Measurements from ENCODE around the gene TMEM14B.

Gene TMEM14B

DNA sequence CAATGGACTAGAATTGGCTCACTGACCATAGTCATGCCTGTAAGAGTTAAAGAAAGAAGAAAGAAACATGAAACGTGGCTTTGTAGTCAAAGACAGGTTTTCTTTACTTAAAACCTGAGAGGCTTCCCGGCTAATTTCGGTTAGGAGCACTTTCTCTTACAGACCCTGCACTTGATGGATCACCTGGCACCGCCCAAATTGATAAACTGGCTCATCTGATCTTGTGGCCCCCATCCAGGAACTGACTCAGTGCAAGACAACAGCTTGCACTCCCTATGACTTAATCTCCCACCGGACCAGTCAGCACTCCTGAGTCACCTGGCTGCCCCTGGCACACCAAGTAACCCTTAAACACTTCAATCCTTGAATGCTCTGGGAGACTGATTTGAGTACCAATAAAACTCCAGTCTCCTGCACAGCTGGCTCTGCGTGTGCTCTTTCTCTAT, 12.3 kb downstream of the TMEM14B start (continued):
- TF ChIP-seq ZNF394 (tag by site-specific recombination; IDR thresholded peaks at IDR 0.05; ENCODE audit: borderline replicate concordance) (no peak), OSR2 (tag by site-specific recombination; IDR thresholded peaks at IDR 0.05) (no peak), ZNF623 (tag by site-specific recombination; IDR thresholded peaks at IDR 0.05) (no peak), SCRT1 (tag by site-specific recombination; IDR thresholded peaks at IDR 0.05; ENCODE audit: borderline replicate concordance) (no peak), ZNF529 (tag by site-specific recombination; IDR thresholded peaks at IDR 0.05; ENCODE audit: insufficient replicate concordance) (no peak), ZNF202 (tag by site-specific recombination; IDR thresholded peaks at IDR 0.05; ENCODE audit: borderline replicate concordance) (no peak), RBAK (tag by site-specific recombination; IDR thresholded peaks at IDR 0.05) (no peak), ZNF510 (tag by site-specific recombination; IDR thresholded peaks at IDR 0.05; ENCODE audit: insufficient replicate concordance) (no peak), ZNF707 (tag by site-specific recombination; IDR thresholded peaks at IDR 0.05) (no peak), ZNF266 (tag by site-specific recombination; IDR thresholded peaks at IDR 0.05; ENCODE audit: low read depth) (no peak), ZNF777 (tag by site-specific recombination; IDR thresholded peaks at IDR 0.05; ENCODE audit: borderline replicate concordance) (no peak), ZNF239 (tag by site-specific recombination; IDR thresholded peaks at IDR 0.05) (no peak), GLI4 (tag by site-specific recombination; IDR thresholded peaks at IDR 0.05) (no peak), KLF9 (tag by site-specific recombination; IDR thresholded peaks at IDR 0.05; ENCODE audit: low read depth) (no peak)
- TF ChIP-seq, protein P1, sequence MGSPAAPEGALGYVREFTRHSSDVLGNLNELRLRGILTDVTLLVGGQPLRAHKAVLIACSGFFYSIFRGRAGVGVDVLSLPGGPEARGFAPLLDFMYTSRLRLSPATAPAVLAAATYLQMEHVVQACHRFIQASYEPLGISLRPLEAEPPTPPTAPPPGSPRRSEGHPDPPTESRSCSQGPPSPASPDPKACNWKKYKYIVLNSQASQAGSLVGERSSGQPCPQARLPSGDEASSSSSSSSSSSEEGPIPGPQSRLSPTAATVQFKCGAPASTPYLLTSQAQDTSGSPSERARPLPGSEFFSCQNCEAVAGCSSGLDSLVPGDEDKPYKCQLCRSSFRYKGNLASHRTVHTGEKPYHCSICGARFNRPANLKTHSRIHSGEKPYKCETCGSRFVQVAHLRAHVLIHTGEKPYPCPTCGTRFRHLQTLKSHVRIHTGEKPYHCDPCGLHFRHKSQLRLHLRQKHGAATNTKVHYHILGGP (tag by site-specific recombination; IDR thresholded peaks at IDR 0.05), result no peak
- TF ChIP-seq, protein P2, sequence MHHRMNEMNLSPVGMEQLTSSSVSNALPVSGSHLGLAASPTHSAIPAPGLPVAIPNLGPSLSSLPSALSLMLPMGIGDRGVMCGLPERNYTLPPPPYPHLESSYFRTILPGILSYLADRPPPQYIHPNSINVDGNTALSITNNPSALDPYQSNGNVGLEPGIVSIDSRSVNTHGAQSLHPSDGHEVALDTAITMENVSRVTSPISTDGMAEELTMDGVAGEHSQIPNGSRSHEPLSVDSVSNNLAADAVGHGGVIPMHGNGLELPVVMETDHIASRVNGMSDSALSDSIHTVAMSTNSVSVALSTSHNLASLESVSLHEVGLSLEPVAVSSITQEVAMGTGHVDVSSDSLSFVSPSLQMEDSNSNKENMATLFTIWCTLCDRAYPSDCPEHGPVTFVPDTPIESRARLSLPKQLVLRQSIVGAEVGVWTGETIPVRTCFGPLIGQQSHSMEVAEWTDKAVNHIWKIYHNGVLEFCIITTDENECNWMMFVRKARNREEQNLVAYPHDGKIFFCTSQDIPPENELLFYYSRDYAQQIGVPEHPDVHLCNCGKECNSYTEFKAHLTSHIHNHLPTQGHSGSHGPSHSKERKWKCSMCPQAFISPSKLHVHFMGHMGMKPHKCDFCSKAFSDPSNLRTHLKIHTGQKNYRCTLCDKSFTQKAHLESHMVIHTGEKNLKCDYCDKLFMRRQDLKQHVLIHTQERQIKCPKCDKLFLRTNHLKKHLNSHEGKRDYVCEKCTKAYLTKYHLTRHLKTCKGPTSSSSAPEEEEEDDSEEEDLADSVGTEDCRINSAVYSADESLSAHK (tag by site-specific recombination; IDR thresholded peaks at IDR 0.05), result no peak
- TF ChIP-seq, protein P3, sequence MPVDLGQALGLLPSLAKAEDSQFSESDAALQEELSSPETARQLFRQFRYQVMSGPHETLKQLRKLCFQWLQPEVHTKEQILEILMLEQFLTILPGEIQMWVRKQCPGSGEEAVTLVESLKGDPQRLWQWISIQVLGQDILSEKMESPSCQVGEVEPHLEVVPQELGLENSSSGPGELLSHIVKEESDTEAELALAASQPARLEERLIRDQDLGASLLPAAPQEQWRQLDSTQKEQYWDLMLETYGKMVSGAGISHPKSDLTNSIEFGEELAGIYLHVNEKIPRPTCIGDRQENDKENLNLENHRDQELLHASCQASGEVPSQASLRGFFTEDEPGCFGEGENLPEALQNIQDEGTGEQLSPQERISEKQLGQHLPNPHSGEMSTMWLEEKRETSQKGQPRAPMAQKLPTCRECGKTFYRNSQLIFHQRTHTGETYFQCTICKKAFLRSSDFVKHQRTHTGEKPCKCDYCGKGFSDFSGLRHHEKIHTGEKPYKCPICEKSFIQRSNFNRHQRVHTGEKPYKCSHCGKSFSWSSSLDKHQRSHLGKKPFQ (tag by site-specific recombination; IDR thresholded peaks at IDR 0.05), result no peak

DNA sequence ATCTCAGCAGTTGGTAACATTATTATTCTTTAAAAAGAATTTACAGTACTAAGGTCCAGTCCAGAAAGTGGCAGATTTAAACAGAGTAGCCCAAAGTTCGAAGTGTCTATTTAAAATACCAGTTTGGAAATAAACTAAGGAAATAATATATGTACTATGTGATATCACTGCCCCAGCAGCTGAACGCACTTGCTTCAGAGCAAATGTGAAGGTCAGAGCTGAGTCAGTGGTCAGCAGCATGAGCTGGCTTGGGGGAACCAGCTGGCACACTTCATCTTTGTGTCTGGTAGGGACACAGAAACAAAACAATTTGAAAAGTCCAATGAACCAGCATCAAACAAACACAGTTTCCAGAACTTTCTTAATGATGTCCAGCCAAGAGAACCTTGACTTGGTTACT, 15.4 kb downstream of the TMEM14B start:
- no peak overlapping the region for H3K4me3 ChIP-seq (ENCODE audit: low read depth, low read length)
- no peak overlapping the region for H3K27ac ChIP-seq (ENCODE audit: extremely low read depth, low read depth, low read length)
- H3K36me3 ChIP-seq (ENCODE audit: control insufficient read depth in 2 of 2, insufficient read depth in 1 of 2, low read length in 2 of 2), result peaks cover 11 to 26% of the 10 kb centered on the region in 2 experiments
- H3K9me3 ChIP-seq (ENCODE audit: control insufficient read depth, insufficient read depth, low read depth, low read length), result no peaks in the 10 kb centered on the region
- ChIA-PET CTCF (interaction anchor here (0.7 to 1.0 kb wide), 2 partner anchors 23 to 124 kb away, joined by 3 to 4 read pairs; no protein-coding TSS in a partner anchor), POLR2A (no interaction called here)
- H3K4me1 ChIP-seq (ENCODE audit: control insufficient read depth, insufficient read depth, low read length), result no peaks in the 10 kb centered on the region
- no peak for TF ChIP-seq ZNF311 (tag by site-specific recombination; IDR thresholded peaks at IDR 0.05; ENCODE audit: borderline replicate concordance)
- TF ChIP-seq, protein P4, sequence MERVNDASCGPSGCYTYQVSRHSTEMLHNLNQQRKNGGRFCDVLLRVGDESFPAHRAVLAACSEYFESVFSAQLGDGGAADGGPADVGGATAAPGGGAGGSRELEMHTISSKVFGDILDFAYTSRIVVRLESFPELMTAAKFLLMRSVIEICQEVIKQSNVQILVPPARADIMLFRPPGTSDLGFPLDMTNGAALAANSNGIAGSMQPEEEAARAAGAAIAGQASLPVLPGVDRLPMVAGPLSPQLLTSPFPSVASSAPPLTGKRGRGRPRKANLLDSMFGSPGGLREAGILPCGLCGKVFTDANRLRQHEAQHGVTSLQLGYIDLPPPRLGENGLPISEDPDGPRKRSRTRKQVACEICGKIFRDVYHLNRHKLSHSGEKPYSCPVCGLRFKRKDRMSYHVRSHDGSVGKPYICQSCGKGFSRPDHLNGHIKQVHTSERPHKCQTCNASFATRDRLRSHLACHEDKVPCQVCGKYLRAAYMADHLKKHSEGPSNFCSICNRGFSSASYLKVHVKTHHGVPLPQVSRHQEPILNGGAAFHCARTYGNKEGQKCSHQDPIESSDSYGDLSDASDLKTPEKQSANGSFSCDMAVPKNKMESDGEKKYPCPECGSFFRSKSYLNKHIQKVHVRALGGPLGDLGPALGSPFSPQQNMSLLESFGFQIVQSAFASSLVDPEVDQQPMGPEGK (tag by site-specific recombination; IDR thresholded peaks at IDR 0.05), result no peak
- TF ChIP-seq MEIS1 (CRISPR knock-in tag; IDR thresholded peaks at IDR 0.05; ENCODE audit: borderline replicate concordance), result no peak
- TF ChIP-seq, protein P5, sequence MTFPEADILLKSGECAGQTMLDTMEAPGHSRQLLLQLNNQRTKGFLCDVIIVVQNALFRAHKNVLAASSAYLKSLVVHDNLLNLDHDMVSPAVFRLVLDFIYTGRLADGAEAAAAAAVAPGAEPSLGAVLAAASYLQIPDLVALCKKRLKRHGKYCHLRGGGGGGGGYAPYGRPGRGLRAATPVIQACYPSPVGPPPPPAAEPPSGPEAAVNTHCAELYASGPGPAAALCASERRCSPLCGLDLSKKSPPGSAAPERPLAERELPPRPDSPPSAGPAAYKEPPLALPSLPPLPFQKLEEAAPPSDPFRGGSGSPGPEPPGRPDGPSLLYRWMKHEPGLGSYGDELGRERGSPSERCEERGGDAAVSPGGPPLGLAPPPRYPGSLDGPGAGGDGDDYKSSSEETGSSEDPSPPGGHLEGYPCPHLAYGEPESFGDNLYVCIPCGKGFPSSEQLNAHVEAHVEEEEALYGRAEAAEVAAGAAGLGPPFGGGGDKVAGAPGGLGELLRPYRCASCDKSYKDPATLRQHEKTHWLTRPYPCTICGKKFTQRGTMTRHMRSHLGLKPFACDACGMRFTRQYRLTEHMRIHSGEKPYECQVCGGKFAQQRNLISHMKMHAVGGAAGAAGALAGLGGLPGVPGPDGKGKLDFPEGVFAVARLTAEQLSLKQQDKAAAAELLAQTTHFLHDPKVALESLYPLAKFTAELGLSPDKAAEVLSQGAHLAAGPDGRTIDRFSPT (tag by site-specific recombination; IDR thresholded peaks at IDR 0.05), result no peak
- no peak for TF ChIP-seq ZNF501 (tag by site-specific recombination; IDR thresholded peaks at IDR 0.05)
- no peak for TF ChIP-seq ZNF624 (tag by site-specific recombination; IDR thresholded peaks at IDR 0.05)
- TF ChIP-seq ZNF23 (tag by site-specific recombination; IDR thresholded peaks at IDR 0.05; ENCODE audit: borderline replicate concordance), result no peak
- no peak for TF ChIP-seq ZNF433 (tag by site-specific recombination; IDR thresholded peaks at IDR 0.05; ENCODE audit: low read depth)
- TF ChIP-seq ZNF677 (tag by site-specific recombination; IDR thresholded peaks at IDR 0.05), result no peak
- TF ChIP-seq, protein P6, sequence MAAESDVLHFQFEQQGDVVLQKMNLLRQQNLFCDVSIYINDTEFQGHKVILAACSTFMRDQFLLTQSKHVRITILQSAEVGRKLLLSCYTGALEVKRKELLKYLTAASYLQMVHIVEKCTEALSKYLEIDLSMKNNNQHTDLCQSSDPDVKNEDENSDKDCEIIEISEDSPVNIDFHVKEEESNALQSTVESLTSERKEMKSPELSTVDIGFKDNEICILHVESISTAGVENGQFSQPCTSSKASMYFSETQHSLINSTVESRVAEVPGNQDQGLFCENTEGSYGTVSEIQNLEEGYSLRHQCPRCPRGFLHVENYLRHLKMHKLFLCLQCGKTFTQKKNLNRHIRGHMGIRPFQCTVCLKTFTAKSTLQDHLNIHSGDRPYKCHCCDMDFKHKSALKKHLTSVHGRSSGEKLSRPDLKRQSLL (tag by site-specific recombination; IDR thresholded peaks at IDR 0.05), result no peak

All from HEK293 (cell line).